Activated CD8-positive, alpha-beta T cell treated with anti-CD3 and anti-CD28 coated beads for 36 hours (primary cell): ENCODE results near the gene FAM167B. TPM values are rescaled to one million over a fixed set of nuclear protein-coding genes. Genes with fewer than 3 reads are reported as not detected.
"Not testable (repeated sequence)": the region's sequence is repeated elsewhere in the genome, so short reads cannot be mapped to it uniquely, and the experiment has no call there.

Experiments
- ATAC-seq: fragments of 200-7000 bp; cut with Tn5 transposase; one replicate; pipeline ENCODE4 v1.10.0; 2021; ENCODE audit warnings: mild to moderate bottlenecking, moderate library complexity
- CTCF ChIA-PET: fragments of 350-600 bp; sonication (Branson Sonifier 250); formaldehyde crosslinking; loops from one replicate; lab custom pipeline; 2021; ENCODE audit warnings: antibody characterized with exemption; lab: Charles Lee
- POLR2A ChIA-PET: fragments of 350-600 bp; sonication (Branson Sonifier 250); formaldehyde crosslinking; loops from one replicate; lab custom pipeline; 2021; ENCODE audit warnings: antibody characterized with exemption; lab: Charles Lee
- DNase-seq: peaks from one replicate; pipeline ENCODE4 v3.0.0-alpha.2; 2020
- H3K27ac Mint-ChIP-seq: one replicate; pipeline ENCODE4 v1.8.0; 2021; ENCODE audit warnings: mild to moderate bottlenecking, mixed read lengths
- H3K27me3 Mint-ChIP-seq: one replicate; pipeline ENCODE4 v1.8.0; 2021; ENCODE audit warnings: mixed read lengths
- H3K36me3 Mint-ChIP-seq: one replicate; pipeline ENCODE4 v1.8.0; 2021; ENCODE audit warnings: low read depth, mixed read lengths
- H3K4me1 Mint-ChIP-seq: one replicate; pipeline ENCODE4 v1.8.0; 2021; ENCODE audit warnings: low read depth, mixed read lengths
- H3K4me3 Mint-ChIP-seq: one replicate; pipeline ENCODE4 v1.8.0; 2021; ENCODE audit warnings: mild to moderate bottlenecking, moderate library complexity, mixed read lengths
- H3K9me3 Mint-ChIP-seq: one replicate; pipeline ENCODE4 v1.8.0; 2021; ENCODE audit warnings: mixed read lengths
- intact Hi-C: fragments of 100-400 bp; cut with micrococcal nuclease; formaldehyde crosslinking; loops from one replicate; pipeline ENCODE4 v1.10.0; 2022
- total RNA-seq, 2 experiments: library from RNA; stranded (reverse); gene quantifications; one replicate each; pipeline ENCODE4 v1.2.3, GENCODE V29; 2021
- TF ChIP-seq, protein P1 (sequence below): fragments of 200-600 bp; IDR thresholded peaks from one replicate; pipeline ENCODE4 v1.8.0; 2022; ENCODE audit warnings: antibody characterized with exemption, mild to moderate bottlenecking

The FAM167B gene
- total RNA-seq, 2 experiments from 2014 or later, result 0.38 to 0.89 TPM

DNA sequence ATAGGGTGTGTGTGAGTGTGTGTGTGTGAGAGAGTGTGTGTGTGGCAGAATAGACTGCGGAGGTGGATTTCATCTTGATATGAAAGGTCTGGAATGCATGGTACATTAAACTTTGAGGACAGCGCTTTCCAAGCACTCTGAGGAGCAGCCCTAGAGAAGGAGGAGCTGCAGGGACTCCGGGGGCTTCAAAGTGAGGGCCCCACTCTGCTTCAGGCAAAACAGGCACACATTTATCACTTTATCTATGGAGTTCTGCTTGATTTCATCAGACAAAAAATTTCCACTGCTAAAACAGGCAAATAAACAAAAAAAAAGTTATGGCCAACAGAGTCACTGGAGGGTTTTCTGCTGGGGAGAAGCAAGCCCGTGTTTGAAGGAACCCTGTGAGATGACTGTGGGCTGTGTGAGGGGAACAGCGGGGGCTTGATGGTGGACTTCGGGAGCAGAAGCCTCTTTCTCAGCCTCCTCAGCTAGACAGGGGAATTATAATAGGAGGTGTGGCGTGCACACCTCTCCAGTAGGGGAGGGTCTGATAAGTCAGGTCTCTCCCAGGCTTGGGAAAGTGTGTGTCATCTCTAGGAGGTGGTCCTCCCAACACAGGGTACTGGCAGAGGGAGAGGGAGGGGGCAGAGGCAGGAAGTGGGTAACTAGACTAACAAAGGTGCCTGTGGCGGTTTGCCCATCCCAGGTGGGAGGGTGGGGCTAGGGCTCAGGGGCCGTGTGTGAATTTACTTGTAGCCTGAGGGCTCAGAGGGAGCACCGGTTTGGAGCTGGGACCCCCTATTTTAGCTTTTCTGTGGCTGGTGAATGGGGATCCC, 26.6 kb downstream of the FAM167B start:
- H3K4me1 Mint-ChIP-seq, result peaks cover 58% of the 10 kb centered on the region
- H3K9me3 Mint-ChIP-seq, result no peaks in the 10 kb centered on the region
- ChIA-PET POLR2A (interaction anchor here (0.8 to 2.7 kb wide), 10 partner anchors 10 to 62 kb away, joined by 3 to 17 read pairs (median 6); partner anchors contain the start of genes HDAC1, LCK and MARCKSL1), CTCF (interaction anchor here (0.9 to 1.6 kb wide), 2 partner anchors 9 to 25 kb away, joined by 3 to 4 read pairs; no protein-coding TSS in a partner anchor)
- ATAC-seq (peak; percentile 93), DNase-seq (peak; percentile 95)
- TF ChIP-seq, protein P1, sequence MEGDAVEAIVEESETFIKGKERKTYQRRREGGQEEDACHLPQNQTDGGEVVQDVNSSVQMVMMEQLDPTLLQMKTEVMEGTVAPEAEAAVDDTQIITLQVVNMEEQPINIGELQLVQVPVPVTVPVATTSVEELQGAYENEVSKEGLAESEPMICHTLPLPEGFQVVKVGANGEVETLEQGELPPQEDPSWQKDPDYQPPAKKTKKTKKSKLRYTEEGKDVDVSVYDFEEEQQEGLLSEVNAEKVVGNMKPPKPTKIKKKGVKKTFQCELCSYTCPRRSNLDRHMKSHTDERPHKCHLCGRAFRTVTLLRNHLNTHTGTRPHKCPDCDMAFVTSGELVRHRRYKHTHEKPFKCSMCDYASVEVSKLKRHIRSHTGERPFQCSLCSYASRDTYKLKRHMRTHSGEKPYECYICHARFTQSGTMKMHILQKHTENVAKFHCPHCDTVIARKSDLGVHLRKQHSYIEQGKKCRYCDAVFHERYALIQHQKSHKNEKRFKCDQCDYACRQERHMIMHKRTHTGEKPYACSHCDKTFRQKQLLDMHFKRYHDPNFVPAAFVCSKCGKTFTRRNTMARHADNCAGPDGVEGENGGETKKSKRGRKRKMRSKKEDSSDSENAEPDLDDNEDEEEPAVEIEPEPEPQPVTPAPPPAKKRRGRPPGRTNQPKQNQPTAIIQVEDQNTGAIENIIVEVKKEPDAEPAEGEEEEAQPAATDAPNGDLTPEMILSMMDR, result no peak
- intact Hi-C loops, result no loop called here
- H3K27ac Mint-ChIP-seq, result peak overlapping the region; percentile 89
- no peaks in the 10 kb centered on the region for H3K27me3 Mint-ChIP-seq
- peak overlapping the region; percentile 68 for H3K4me3 Mint-ChIP-seq
- H3K36me3 Mint-ChIP-seq, result peaks cover 65% of the 10 kb centered on the region

DNA sequence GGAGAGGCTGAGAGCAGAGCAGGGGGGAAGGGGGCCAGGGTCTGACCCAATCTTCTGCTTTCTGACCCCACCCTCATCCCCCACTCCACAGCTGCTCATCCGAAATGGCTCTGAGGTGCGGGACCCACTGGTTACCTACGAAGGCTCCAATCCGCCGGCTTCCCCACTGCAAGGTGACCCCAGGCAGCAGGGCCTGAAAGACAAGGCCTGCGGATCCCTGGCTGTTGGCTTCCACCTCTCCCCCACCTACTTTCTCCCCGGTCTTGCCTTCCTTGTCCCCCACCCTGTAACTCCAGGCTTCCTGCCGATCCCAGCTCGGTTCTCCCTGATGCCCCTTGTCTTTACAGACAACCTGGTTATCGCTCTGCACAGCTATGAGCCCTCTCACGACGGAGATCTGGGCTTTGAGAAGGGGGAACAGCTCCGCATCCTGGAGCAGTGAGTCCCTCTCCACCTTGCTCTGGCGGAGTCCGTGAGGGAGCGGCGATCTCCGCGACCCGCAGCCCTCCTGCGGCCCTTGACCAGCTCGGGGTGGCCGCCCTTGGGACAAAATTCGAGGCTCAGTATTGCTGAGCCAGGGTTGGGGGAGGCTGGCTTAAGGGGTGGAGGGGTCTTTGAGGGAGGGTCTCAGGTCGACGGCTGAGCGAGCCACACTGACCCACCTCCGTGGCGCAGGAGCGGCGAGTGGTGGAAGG, 27.8 kb downstream of the FAM167B start:
- no peak for DNase-seq
- ATAC-seq, result no peak
- ChIA-PET POLR2A (interaction anchor here (0.8 to 2.7 kb wide), 12 partner anchors 9 to 61 kb away, joined by 3 to 17 read pairs (median 5); partner anchors contain the start of genes HDAC1, LCK and MARCKSL1), CTCF (interaction anchor here (0.7 to 1.6 kb wide), 3 partner anchors 10 to 59 kb away, joined by 3 to 4 read pairs (median 3); no protein-coding TSS in a partner anchor)
- peak overlapping the region; percentile 68 for H3K4me3 Mint-ChIP-seq
- H3K9me3 Mint-ChIP-seq, result no peaks in the 10 kb centered on the region
- peaks cover 73% of the 10 kb centered on the region for H3K36me3 Mint-ChIP-seq
- TF ChIP-seq, protein P1, result no peak
- H3K27ac Mint-ChIP-seq, result peak overlapping the region; percentile 89
- peaks cover 55% of the 10 kb centered on the region for H3K4me1 Mint-ChIP-seq
- intact Hi-C loops, result no loop called here
- no peaks in the 10 kb centered on the region for H3K27me3 Mint-ChIP-seq

DNA sequence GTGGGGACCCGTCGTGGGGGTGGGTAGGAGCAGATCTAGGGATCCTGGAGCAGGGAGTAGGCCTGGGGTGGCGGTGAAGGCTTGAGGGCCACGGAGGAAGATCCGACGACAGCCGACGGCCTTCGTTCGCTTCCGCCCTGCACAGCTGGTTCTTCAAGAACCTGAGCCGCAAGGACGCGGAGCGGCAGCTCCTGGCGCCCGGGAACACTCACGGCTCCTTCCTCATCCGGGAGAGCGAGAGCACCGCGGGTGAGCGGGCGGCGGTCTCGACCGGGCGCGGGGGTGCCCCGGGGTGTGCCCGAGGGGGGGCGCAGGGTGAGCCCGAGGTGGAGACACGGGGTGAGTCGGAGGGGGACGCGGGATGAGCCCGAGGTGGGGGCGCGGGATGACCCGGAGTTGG, 28.4 kb downstream of the FAM167B start:
- Mint-ChIP-seq H3K4me3 (peak overlapping the region; percentile 68), H3K9me3 (no peaks in the 10 kb centered on the region), H3K27me3 (no peaks in the 10 kb centered on the region), H3K27ac (peak overlapping the region; percentile 89), H3K4me1 (peaks cover 55% of the 10 kb centered on the region), H3K36me3 (peaks cover 74% of the 10 kb centered on the region)
- DNase-seq (no peak), ATAC-seq (no peak)
- ChIA-PET POLR2A (interaction anchor here (0.6 to 2.7 kb wide), 6 partner anchors 20 to 96 kb away, joined by 3 to 17 read pairs (median 6); partner anchors contain the start of gene MARCKSL1), CTCF (interaction anchor here (0.9 kb wide), 1 partner anchor 60 kb away, joined by 3 read pairs; no protein-coding TSS in a partner anchor)
- intact Hi-C loops, result no loop called here
- TF ChIP-seq, protein P1, result no peak

DNA sequence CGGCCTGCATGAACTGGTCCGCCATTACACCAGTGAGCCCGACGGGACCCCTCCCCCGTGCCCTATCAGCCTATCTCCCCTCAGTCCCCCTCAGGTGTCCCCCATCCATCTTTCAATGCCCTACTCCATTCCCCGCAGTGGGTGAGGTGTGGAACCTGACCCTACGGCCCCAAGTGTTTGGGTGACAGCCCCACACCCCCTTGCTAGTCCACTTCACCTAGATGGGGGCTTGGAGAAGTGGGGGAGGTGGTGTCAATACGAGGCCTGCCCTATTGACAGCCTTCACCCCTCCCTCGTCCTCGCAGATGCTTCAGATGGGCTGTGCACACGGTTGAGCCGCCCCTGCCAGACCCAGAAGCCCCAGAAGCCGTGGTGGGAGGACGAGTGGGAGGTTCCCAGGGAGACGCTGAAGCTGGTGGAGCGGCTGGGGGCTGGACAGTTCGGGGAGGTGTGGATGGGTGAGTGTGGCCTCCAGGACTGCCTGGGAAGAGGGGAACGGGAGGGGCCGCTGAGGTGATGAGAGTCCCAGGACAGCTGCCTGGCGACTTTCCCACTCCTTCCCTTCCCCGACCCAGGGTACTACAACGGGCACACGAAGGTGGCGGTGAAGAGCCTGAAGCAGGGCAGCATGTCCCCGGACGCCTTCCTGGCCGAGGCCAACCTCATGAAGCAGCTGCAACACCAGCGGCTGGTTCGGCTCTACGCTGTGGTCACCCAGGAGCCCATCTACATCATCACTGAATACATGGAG, 29.2 kb downstream of the FAM167B start:
- H3K4me1 Mint-ChIP-seq, result peaks cover 54% of the 10 kb centered on the region
- no peaks in the 10 kb centered on the region for H3K27me3 Mint-ChIP-seq
- intact Hi-C loops, result no loop called here
- no peak overlapping the region for H3K4me3 Mint-ChIP-seq
- H3K9me3 Mint-ChIP-seq, result no peaks in the 10 kb centered on the region
- ATAC-seq (no peak), DNase-seq (no peak)
- CTCF ChIA-PET, result no interaction called here
- POLR2A ChIA-PET, result interaction anchor here (0.6 to 1.5 kb wide), 5 partner anchors 15 to 95 kb away, joined by 3 to 5 read pairs (median 3); partner anchors contain the start of genes HDAC1 and MARCKSL1
- H3K36me3 Mint-ChIP-seq, result peaks cover 75% of the 10 kb centered on the region
- TF ChIP-seq, protein P1, result no peak
- H3K27ac Mint-ChIP-seq, result peak overlapping the region; percentile 32

DNA sequence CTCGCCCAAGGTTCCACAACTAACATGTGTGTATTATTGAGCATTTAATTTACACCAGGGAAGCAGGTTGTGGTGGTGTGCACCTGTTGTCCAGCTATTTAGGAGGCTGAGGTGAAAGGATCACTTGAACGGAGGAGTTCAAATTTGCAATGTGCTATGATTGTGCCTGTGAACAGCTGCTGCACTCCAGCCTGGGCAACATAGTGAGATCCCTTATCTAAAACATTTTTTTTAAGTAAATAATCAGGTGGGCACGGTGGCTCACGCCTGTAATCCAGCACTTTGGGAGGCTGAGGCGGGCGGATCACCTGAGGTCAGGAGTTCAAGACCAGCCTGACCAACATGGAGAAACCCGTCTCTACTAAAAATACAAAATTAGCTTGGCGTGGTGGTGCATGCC, 37.8 kb downstream of the FAM167B start:
- H3K36me3 Mint-ChIP-seq, result peaks cover 35% of the 10 kb centered on the region
- H3K27ac Mint-ChIP-seq, ATAC-seq, DNase-seq, intact Hi-C loops, H3K4me1 Mint-ChIP-seq, H3K27me3 Mint-ChIP-seq, H3K9me3 Mint-ChIP-seq, H3K4me3 Mint-ChIP-seq: not testable (repeated sequence)
- ChIA-PET POLR2A (interaction anchor here (2.0 kb wide), 1 partner anchor 32 kb away, joined by 4 read pairs; no protein-coding TSS in a partner anchor), CTCF (interaction anchor here (1.6 kb wide), 1 partner anchor 16 kb away, joined by 4 read pairs; no protein-coding TSS in a partner anchor)
